ENCODE measurements around the gene SGTA.

The SGTA gene

DNA sequence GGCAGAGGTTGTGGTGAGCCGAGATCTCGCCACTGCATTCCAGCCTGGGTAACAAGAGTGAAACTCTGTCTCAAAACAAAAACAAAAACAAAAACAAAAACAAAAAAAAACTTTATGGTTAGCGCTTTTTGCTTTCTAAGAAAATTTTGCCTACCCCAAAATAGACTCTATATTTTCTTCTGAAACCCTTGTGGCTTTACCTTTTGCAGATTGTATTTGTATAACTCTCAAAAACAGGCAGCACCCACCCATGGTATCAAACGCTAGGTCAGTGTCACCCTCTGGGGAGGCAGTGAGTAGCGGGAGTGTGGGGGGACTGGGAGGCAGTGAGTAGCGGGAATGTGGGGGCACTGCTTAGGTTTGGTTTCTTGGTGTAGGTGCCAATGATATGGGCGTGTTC, 35.7 kb downstream of the SGTA start:
- Histone ChIP-seq H3K9me3 (ENCODE audit: insufficient read depth, low read depth, low read length) (no peaks in the 10 kb centered on the region), H2AFZ (ENCODE audit: low read length) (no peak overlapping the region), H3K4me2 (ENCODE audit: low read depth, low read length, poor library complexity, severe bottlenecking) (no peak overlapping the region), H3K9ac (ENCODE audit: low read depth, low read length, poor library complexity, severe bottlenecking) (no peak overlapping the region), H3F3A (ENCODE audit: low read depth) (no peaks in the 10 kb centered on the region), H3K4me1 (ENCODE audit: insufficient read depth, low read length, poor library complexity, severe bottlenecking) (no peaks in the 10 kb centered on the region), H3K9me2 (replicated peaks; ENCODE audit: low read depth, low read length) (no peaks in the 10 kb centered on the region), H3K4me3 (ENCODE audit: low read length, poor library complexity, severe bottlenecking) (no peak overlapping the region), H3K79me2 (ENCODE audit: insufficient read depth, low read length) (no peaks in the 10 kb centered on the region), H4K20me1 (ENCODE audit: insufficient read depth, low read length, poor library complexity, severe bottlenecking) (no peaks in the 10 kb centered on the region), H3K27me3 (ENCODE audit: insufficient read depth, low read length, poor library complexity, severe bottlenecking) (no peaks in the 10 kb centered on the region), H3K36me3 (ENCODE audit: insufficient read depth, low read length) (no peaks in the 10 kb centered on the region)
- TF ChIP-seq, protein P1, sequence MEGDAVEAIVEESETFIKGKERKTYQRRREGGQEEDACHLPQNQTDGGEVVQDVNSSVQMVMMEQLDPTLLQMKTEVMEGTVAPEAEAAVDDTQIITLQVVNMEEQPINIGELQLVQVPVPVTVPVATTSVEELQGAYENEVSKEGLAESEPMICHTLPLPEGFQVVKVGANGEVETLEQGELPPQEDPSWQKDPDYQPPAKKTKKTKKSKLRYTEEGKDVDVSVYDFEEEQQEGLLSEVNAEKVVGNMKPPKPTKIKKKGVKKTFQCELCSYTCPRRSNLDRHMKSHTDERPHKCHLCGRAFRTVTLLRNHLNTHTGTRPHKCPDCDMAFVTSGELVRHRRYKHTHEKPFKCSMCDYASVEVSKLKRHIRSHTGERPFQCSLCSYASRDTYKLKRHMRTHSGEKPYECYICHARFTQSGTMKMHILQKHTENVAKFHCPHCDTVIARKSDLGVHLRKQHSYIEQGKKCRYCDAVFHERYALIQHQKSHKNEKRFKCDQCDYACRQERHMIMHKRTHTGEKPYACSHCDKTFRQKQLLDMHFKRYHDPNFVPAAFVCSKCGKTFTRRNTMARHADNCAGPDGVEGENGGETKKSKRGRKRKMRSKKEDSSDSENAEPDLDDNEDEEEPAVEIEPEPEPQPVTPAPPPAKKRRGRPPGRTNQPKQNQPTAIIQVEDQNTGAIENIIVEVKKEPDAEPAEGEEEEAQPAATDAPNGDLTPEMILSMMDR (conservative IDR thresholded peaks at IDR 0.05; ENCODE audit: low read length), result no peak
- TF ChIP-seq EZH2phosphoT487 (IDR thresholded peaks at IDR 0.05; ENCODE audit: borderline replicate concordance), result no peak

DNA sequence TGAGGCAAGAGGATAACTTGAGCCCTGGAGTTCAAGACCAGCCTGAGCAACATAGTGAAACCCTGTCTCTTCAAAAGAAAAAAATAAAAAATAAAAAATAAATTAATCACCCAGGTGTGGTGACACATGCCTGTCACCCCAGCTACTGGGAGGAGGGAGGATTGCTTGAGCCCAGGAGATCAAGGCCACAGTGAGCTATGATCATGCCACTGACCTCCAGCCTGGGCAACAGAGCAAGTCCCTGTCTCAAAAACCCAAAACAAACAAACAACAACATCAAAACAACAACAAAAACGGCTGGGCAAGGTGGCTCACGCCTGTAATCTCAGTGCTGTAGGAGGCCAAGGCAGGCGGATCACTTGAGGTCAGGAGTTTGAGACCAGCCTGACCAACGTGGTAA, 39.0 kb downstream of the SGTA start:
- peaks cover 5% of the 10 kb centered on the region for H3F3A ChIP-seq (ENCODE audit: low read depth)
- no peaks in the 10 kb centered on the region for H3K9me3 ChIP-seq (ENCODE audit: insufficient read depth, low read depth, low read length)
- peaks cover 6% of the 10 kb centered on the region for H3K79me2 ChIP-seq (ENCODE audit: insufficient read depth, low read length)
- H3K4me2 ChIP-seq (ENCODE audit: low read depth, low read length, poor library complexity, severe bottlenecking), result no peak overlapping the region
- no peaks in the 10 kb centered on the region for H3K4me1 ChIP-seq (ENCODE audit: insufficient read depth, low read length, poor library complexity, severe bottlenecking)
- no peaks in the 10 kb centered on the region for H3K36me3 ChIP-seq (ENCODE audit: insufficient read depth, low read length)
- H3K9me2 ChIP-seq (replicated peaks; ENCODE audit: low read depth, low read length), result no peaks in the 10 kb centered on the region
- peaks cover 4% of the 10 kb centered on the region for H4K20me1 ChIP-seq (ENCODE audit: insufficient read depth, low read length, poor library complexity, severe bottlenecking)
- H3K9ac ChIP-seq (ENCODE audit: low read depth, low read length, poor library complexity, severe bottlenecking), result no peak overlapping the region
- TF ChIP-seq, protein P1 (conservative IDR thresholded peaks at IDR 0.05; ENCODE audit: low read length), result no peak
- no peak overlapping the region for H2AFZ ChIP-seq (ENCODE audit: low read length)
- no peak overlapping the region for H3K4me3 ChIP-seq (ENCODE audit: low read length, poor library complexity, severe bottlenecking)
- peaks cover 5% of the 10 kb centered on the region for H3K27me3 ChIP-seq (ENCODE audit: insufficient read depth, low read length, poor library complexity, severe bottlenecking)

DNA sequence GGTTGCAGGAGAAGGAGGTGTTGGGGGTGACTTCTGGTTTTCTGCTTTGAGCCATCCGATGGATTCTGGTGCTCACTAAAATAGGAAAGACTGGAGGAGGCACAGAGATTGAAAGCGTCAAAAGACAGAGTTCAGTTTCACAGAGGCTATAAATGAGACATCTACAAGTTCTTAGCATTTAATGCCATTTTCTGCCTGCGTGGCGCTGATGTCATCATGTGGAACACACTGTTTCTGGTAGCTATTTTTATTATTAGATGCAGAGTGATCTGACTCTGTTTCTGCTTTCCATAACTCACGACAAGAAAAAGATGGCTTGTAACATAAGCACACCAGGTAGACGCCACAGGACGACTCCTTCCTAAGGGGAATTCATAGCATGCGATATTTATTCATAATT, 40.0 kb downstream of the SGTA start:
- no peaks in the 10 kb centered on the region for H3K4me1 ChIP-seq (ENCODE audit: insufficient read depth, low read length, poor library complexity, severe bottlenecking)
- H4K20me1 ChIP-seq (ENCODE audit: insufficient read depth, low read length, poor library complexity, severe bottlenecking), result peaks cover 10% of the 10 kb centered on the region

More for the DNA sequence above, 40.0 kb downstream of the SGTA start:
- H3K9ac ChIP-seq (ENCODE audit: low read depth, low read length, poor library complexity, severe bottlenecking), result no peak overlapping the region
- no peak overlapping the region for H2AFZ ChIP-seq (ENCODE audit: low read length)
- H3F3A ChIP-seq (ENCODE audit: low read depth), result peaks cover 6% of the 10 kb centered on the region
- H3K4me3 ChIP-seq (ENCODE audit: low read length, poor library complexity, severe bottlenecking), result no peak overlapping the region
- no peaks in the 10 kb centered on the region for H3K9me2 ChIP-seq (replicated peaks; ENCODE audit: low read depth, low read length)
- peaks cover 11% of the 10 kb centered on the region for H3K79me2 ChIP-seq (ENCODE audit: insufficient read depth, low read length)
- H3K4me2 ChIP-seq (ENCODE audit: low read depth, low read length, poor library complexity, severe bottlenecking), result no peak overlapping the region
- TF ChIP-seq, protein P1 (conservative IDR thresholded peaks at IDR 0.05; ENCODE audit: low read length), result no peak
- H3K36me3 ChIP-seq (ENCODE audit: insufficient read depth, low read length), result no peaks in the 10 kb centered on the region
- peaks cover 5% of the 10 kb centered on the region for H3K27me3 ChIP-seq (ENCODE audit: insufficient read depth, low read length, poor library complexity, severe bottlenecking)
- no peaks in the 10 kb centered on the region for H3K9me3 ChIP-seq (ENCODE audit: insufficient read depth, low read depth, low read length)
